Measurements from ENCODE around the gene STRA8. TPM values are rescaled to one million over a fixed set of nuclear protein-coding genes. Genes with fewer than 3 reads are reported as not detected.

Gene STRA8
- total RNA-seq, 4 donors from 2014 or later, result not detected

- no peak for DNase-seq
- TF ChIP-seq POLR2A (IDR thresholded peaks at IDR 0.05), result no peak
- TF ChIP-seq, protein P1, sequence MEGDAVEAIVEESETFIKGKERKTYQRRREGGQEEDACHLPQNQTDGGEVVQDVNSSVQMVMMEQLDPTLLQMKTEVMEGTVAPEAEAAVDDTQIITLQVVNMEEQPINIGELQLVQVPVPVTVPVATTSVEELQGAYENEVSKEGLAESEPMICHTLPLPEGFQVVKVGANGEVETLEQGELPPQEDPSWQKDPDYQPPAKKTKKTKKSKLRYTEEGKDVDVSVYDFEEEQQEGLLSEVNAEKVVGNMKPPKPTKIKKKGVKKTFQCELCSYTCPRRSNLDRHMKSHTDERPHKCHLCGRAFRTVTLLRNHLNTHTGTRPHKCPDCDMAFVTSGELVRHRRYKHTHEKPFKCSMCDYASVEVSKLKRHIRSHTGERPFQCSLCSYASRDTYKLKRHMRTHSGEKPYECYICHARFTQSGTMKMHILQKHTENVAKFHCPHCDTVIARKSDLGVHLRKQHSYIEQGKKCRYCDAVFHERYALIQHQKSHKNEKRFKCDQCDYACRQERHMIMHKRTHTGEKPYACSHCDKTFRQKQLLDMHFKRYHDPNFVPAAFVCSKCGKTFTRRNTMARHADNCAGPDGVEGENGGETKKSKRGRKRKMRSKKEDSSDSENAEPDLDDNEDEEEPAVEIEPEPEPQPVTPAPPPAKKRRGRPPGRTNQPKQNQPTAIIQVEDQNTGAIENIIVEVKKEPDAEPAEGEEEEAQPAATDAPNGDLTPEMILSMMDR (IDR thresholded peaks at IDR 0.05), result no peak
- intact Hi-C loops (cut with DNase I; ENCODE audit: low total_unique reads), result no loop called here
Measured at GRCh38 chr7:135235841-135236240, 2.2 kb downstream of the STRA8 start.

DNA sequence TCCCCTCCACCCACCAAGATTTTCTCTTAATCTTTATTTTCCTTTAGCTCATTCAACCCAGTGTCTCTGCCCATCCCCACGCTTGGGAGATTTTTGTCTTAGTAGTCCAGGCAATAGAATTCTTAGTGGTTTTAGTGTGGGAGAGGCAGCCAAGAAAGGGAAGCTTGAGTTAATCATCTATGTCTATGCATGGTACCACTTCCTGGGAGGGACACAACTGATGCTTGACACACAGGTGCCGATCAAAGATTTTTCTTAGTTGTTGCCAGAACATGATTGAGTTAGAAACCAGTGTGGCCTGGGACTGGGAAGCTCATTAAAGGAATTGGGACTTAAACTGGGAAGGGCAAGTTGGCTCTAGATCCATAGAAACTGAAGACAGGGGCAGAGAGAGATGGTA lies 3.1 kb downstream of the STRA8 start:
- Histone ChIP-seq H3K36me3 (no peaks in the 10 kb centered on the region), H3K27me3 (no peaks in the 10 kb centered on the region), H3K4me1 (no peaks in the 10 kb centered on the region), H3K4me3 (no peak overlapping the region), H3K27ac (no peak overlapping the region), H3K9me3 (no peaks in the 10 kb centered on the region)
- DNase-seq, result no peak
- intact Hi-C loops (cut with DNase I; ENCODE audit: low total_unique reads), result no loop called here
- no peak for TF ChIP-seq POLR2A (IDR thresholded peaks at IDR 0.05)
- TF ChIP-seq, protein P1 (IDR thresholded peaks at IDR 0.05), result no peak

More at GRCh38 chr7:135235841-135236240, 2.2 kb downstream of the STRA8 start:
- Histone ChIP-seq H3K9me3 (no peaks in the 10 kb centered on the region), H3K4me1 (no peaks in the 10 kb centered on the region), H3K4me3 (no peak overlapping the region), H3K27ac (no peak overlapping the region), H3K36me3 (no peaks in the 10 kb centered on the region), H3K27me3 (no peaks in the 10 kb centered on the region)

DNA sequence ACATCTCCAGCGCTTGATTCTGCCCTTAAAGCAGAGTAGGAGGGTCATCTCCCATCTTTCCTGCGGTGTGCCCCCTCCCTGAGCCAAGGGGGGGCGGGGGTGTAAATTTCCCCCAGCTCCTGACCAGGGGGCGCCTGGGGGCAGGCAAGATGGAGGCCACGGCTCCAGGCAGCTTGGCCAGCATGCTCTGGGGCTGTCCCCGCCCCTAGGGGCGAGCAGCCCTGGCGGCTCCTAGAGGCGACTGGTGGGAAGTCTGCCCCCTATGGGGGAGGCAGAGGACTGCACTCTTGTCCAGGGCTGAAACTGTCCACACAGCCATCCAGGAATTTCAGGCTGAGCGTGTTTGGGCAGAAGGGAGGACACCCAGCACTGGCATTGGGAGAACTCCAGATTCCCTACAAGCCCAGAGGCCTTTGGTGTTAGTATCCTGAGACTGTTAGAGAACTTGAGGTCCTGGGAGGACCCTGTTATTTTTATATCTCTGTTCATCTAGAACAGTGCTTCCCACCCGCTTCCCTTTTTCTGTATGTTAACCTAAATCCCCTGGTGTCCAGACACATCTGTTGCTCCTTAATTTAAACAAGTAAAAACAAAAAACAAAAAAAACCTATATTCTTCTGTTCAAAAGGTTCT lies 4.6 kb downstream of the STRA8 start:
- no peak for DNase-seq
- no peak for TF ChIP-seq POLR2A (IDR thresholded peaks at IDR 0.05)
- TF ChIP-seq, protein P1 (IDR thresholded peaks at IDR 0.05), result no peak
- intact Hi-C loops (cut with DNase I; ENCODE audit: low total_unique reads), result no loop called here
- Histone ChIP-seq H3K4me3 (no peak overlapping the region), H3K4me1 (no peaks in the 10 kb centered on the region), H3K36me3 (no peaks in the 10 kb centered on the region), H3K27ac (no peak overlapping the region), H3K9me3 (no peaks in the 10 kb centered on the region), H3K27me3 (no peaks in the 10 kb centered on the region)

- no peak overlapping the region for H3K27ac ChIP-seq
- intact Hi-C loops (cut with DNase I; ENCODE audit: low total_unique reads), result no loop called here
- no peak for DNase-seq
Measured at GRCh38 chr7:135239263-135239662, 5.6 kb downstream of the STRA8 start.

GRCh38 chr7:135240441-135240840 lies 6.8 kb downstream of the STRA8 start:
- no peaks in the 10 kb centered on the region for H3K27me3 ChIP-seq
- H3K27ac ChIP-seq, result no peak overlapping the region
- no peak for DNase-seq

More at GRCh38 chr7:135239263-135239662, 5.6 kb downstream of the STRA8 start:
- Histone ChIP-seq H3K27me3 (no peaks in the 10 kb centered on the region), H3K36me3 (no peaks in the 10 kb centered on the region), H3K9me3 (no peaks in the 10 kb centered on the region), H3K4me3 (no peak overlapping the region), H3K4me1 (no peaks in the 10 kb centered on the region)
- TF ChIP-seq, protein P1 (IDR thresholded peaks at IDR 0.05), result no peak
- no peak for TF ChIP-seq POLR2A (IDR thresholded peaks at IDR 0.05)

More at GRCh38 chr7:135240441-135240840, 6.8 kb downstream of the STRA8 start:
- Histone ChIP-seq H3K36me3 (no peaks in the 10 kb centered on the region), H3K4me1 (no peaks in the 10 kb centered on the region), H3K4me3 (no peak overlapping the region), H3K9me3 (no peaks in the 10 kb centered on the region)
- no peak for TF ChIP-seq POLR2A (IDR thresholded peaks at IDR 0.05)
- TF ChIP-seq, protein P1 (IDR thresholded peaks at IDR 0.05), result no peak
- intact Hi-C loops (cut with DNase I; ENCODE audit: low total_unique reads), result no loop called here

All from uterus (tissue), 4 donors.